HepG2 (cell line): Measurements from ENCODE around the gene LYRM4. TPM values are rescaled to one million over a fixed set of nuclear protein-coding genes. Genes with fewer than 3 reads are reported as not detected.

Experiments
- ATAC-seq: fragments of 200-7000 bp; cut with Tn5 transposase; 3 replicates; pipeline ENCODE4 v1.9.1; 2020; ENCODE audit warnings: mild to moderate bottlenecking, moderate library complexity
- BruUV-seq: library from RNA; stranded (reverse); fragments of 400-500 nt; replicated peaks from 2 replicates; lab custom pipeline; 2021; lab: Mats Ljungman, UMichigan
- CTCF ChIA-PET: fragments of 300-600 bp; formaldehyde crosslinking; extraction: SDS; loops from one replicate; lab custom pipeline; 2021; ENCODE audit warnings: low total read pairs, inconsistent platforms, low intra/inter-chr PET ratio; lab: Yijun Ruan, JAX
- POLR2A ChIA-PET: fragments of 350-600 bp; sonication (Branson Sonifier 250); formaldehyde crosslinking; loops from one replicate; lab custom pipeline; 2020; ENCODE audit warnings: antibody characterized with exemption, inconsistent platforms; lab: Yijun Ruan, JAX
- DNase-seq: peaks from one replicate; pipeline ENCODE4 v3.0.0-alpha.2; 2015; ENCODE audit warnings: low spot score
- FAIRE-seq: peaks from 3 replicates; lab custom pipeline; 2011; peaks lifted over from hg19 to GRCh38; lab: Jason Lieb, UNC
- H2AFZ ChIP-seq: one replicate; pipeline ENCODE4 v1.6.1; 2011; ENCODE audit warnings: low read length, inconsistent platforms
- H3K27ac ChIP-seq: fragments of 300-600 bp; 3 replicates; pipeline ENCODE4 v1.8.0; 2011; ENCODE audit warnings: mixed run types, mild to moderate bottlenecking, mixed read lengths, low read length, inconsistent platforms; ENCODE audit not compliant: insufficient read depth; ENCODE audit errors: extremely low read length
- H3K27me3 ChIP-seq, 2 experiments: fragments of 200-600 bp in 1 of 2; 2 replicates in 1 of 2; 3 replicates in 1 of 2; pipeline versions ENCODE4 v1.6.0 to v1.8.0; 2011; ENCODE audit warnings: low read length in 2 of 2, mild to moderate bottlenecking in 2 of 2, moderate library complexity in 2 of 2, inconsistent platforms in 1 of 2; ENCODE audit not compliant: insufficient read depth in 2 of 2, control insufficient read depth in 1 of 2
- H3K36me3 ChIP-seq, 2 experiments: fragments of 200-600 bp in 1 of 2; replicated peaks in 1 of 2; 2 replicates in 1 of 2; 3 replicates in 1 of 2; pipeline versions ENCODE4 v1.5.1 to v1.8.0; 2011; ENCODE audit warnings: low read length in 2 of 2, inconsistent platforms in 1 of 2; ENCODE audit not compliant: insufficient read depth in 2 of 2, control insufficient read depth in 1 of 2
- H3K4me1 ChIP-seq: 2 replicates; pipeline ENCODE4 v1.5.1; 2012; ENCODE audit warnings: low read length, inconsistent platforms; ENCODE audit not compliant: insufficient read depth
- H3K4me2 ChIP-seq: 2 replicates; pipeline ENCODE4 v1.6.0; 2011; ENCODE audit warnings: low read depth, low read length, inconsistent platforms
- H3K4me3 ChIP-seq, 3 experiments: fragments of 200-600 bp in 1 of 3; sonication (generic), shearing (Covaris generic) in 1 of 3; replicated peaks in 1 of 3; 2 replicates each; pipeline ENCODE4 v1.5.1; 2011 to 2016; ENCODE audit warnings: low read length in 3 of 3, inconsistent platforms in 2 of 3, low read depth in 2 of 3, mild to moderate bottlenecking in 2 of 3, control low read depth in 1 of 3, mixed read lengths in 1 of 3; ENCODE audit not compliant: insufficient read depth in 1 of 3
- H3K79me2 ChIP-seq: one replicate; pipeline ENCODE4 v1.6.1; 2011; ENCODE audit warnings: low read length, inconsistent platforms; ENCODE audit not compliant: insufficient read depth
- H3K9ac ChIP-seq: 2 replicates; pipeline ENCODE4 v1.6.0; 2011; ENCODE audit warnings: mild to moderate bottlenecking, low read depth, low read length, inconsistent platforms; ENCODE audit not compliant: insufficient read depth
- H3K9me3 ChIP-seq: 2 replicates; pipeline ENCODE4 v1.5.1; 2012; ENCODE audit warnings: mild to moderate bottlenecking, low read length
- H4K20me1 ChIP-seq: 2 replicates; pipeline ENCODE4 v1.6.0; 2011; ENCODE audit warnings: inconsistent platforms, mild to moderate bottlenecking, low read length, moderate library complexity; ENCODE audit not compliant: insufficient read depth
- ATF6 ChIP-seq: sonication (generic); formaldehyde crosslinking; conservative IDR thresholded peaks from 2 replicates; pipeline ENCODE4 v1.4.0; 2020; ENCODE audit warnings: missing genetic modification reagents
- CENPBD1 ChIP-seq: sonication (generic); formaldehyde crosslinking; IDR thresholded peaks from 2 replicates; pipeline ENCODE4 v1.8.0; 2022; ENCODE audit warnings: missing genetic modification reagents, low read depth, mild to moderate bottlenecking, borderline replicate concordance
- FOSL1 ChIP-seq: sonication (generic); formaldehyde crosslinking; IDR thresholded peaks from 2 replicates; pipeline ENCODE4 v1.9.0; 2021; ENCODE audit warnings: missing genetic modification reagents, borderline replicate concordance
- FOXP4 ChIP-seq: sonication (generic); formaldehyde crosslinking; IDR thresholded peaks from 2 replicates; pipeline ENCODE4 v1.4.0; 2020; ENCODE audit warnings: missing genetic modification reagents
- GFI1 ChIP-seq: sonication (generic); formaldehyde crosslinking; IDR thresholded peaks from 2 replicates; pipeline ENCODE4 v1.5.0; 2020; ENCODE audit warnings: missing genetic modification reagents, mild to moderate bottlenecking, borderline replicate concordance
- HNRNPK ChIP-seq: fragments of 200-400 bp; formaldehyde crosslinking; IDR thresholded peaks from 2 replicates; pipeline ENCODE4 v1.6.1; 2018; ENCODE audit warnings: low read length, low read depth, moderate library complexity, mild to moderate bottlenecking; ENCODE audit not compliant: poor library complexity, severe bottlenecking
- HOXA3 ChIP-seq: sonication (generic); formaldehyde crosslinking; IDR thresholded peaks from 2 replicates; pipeline ENCODE4 v1.5.0; 2020; ENCODE audit warnings: missing genetic modification reagents
- PCBP1 ChIP-seq: fragments of 200-400 bp; formaldehyde crosslinking; IDR thresholded peaks from 2 replicates; pipeline ENCODE4 v1.6.1; 2017; ENCODE audit warnings: mild to moderate bottlenecking, low read depth, low read length, borderline replicate concordance
- RBM39 ChIP-seq: fragments of 200-400 bp; formaldehyde crosslinking; IDR thresholded peaks from one replicate; pipeline ENCODE4 v1.6.1; 2018; ENCODE audit warnings: antibody characterized with exemption, mild to moderate bottlenecking, low read depth, low read length; ENCODE audit not compliant: poor library complexity, severe bottlenecking
- SNAPC2 ChIP-seq: sonication (generic); formaldehyde crosslinking; IDR thresholded peaks from 2 replicates; pipeline ENCODE4 v1.8.1; 2022; ENCODE audit warnings: mild to moderate bottlenecking, missing genetic modification reagents
- ZC3H13 ChIP-seq: sonication (generic); formaldehyde crosslinking; IDR thresholded peaks from 2 replicates; pipeline ENCODE4 v1.8.1; 2023; ENCODE audit warnings: mild to moderate bottlenecking, missing genetic modification reagents, moderate library complexity
- ZGPAT ChIP-seq: IDR thresholded peaks from 2 replicates; pipeline ENCODE4 v1.6.1; 2016; ENCODE audit warnings: mild to moderate bottlenecking
- ZNF691 ChIP-seq: sonication (generic); formaldehyde crosslinking; IDR thresholded peaks from 2 replicates; pipeline ENCODE4 v1.4.0; 2020; ENCODE audit warnings: missing genetic modification reagents, low read depth, mild to moderate bottlenecking, borderline replicate concordance
- ZNF850 ChIP-seq: sonication (generic); formaldehyde crosslinking; conservative IDR thresholded peaks from 2 replicates; pipeline ENCODE4 v1.9.0; 2021; ENCODE audit warnings: mild to moderate bottlenecking, missing genetic modification reagents
- WGBS: methylation state at CpG from one replicate; pipeline ENCODE4 v1.1.6; 2017; ENCODE audit warnings: low lambda C conversion rate; 5-methylcytosine and 5-hydroxymethylcytosine counted together
- in situ Hi-C: cut with HindIII; loops from 2 replicates; pipeline ENCODE4 v1.10.0; 2017; ENCODE audit warnings: low pct_unique_long_range_greater_than_20kb; ENCODE audit not compliant: extremely low pct_ligation_motif_present
- intact Hi-C: fragments of 100-400 bp; cut with micrococcal nuclease; formaldehyde crosslinking; loops from one replicate; pipeline ENCODE4 v1.10.0; 2022; ENCODE audit not compliant: unreplicated experiment
- polyA plus RNA-seq, 8 experiments: library from polyadenylated mRNA; depleted of rRNA in 3 of 8; stranded (reverse) in 7 of 8; unstranded in 1 of 8; fragments of >200 nt; fragmentation: Illumina TruSeq in 4 of 8; extraction: Trizol in 4 of 8; gene quantifications; 2 replicates each; pipeline versions ENCODE4 v1.2.1 to v1.2.3, GENCODE V29; 2011 to 2016; ENCODE audit warnings: low read depth in 4 of 8, missing spikeins in 1 of 8, mixed read lengths in 1 of 8; ENCODE audit not compliant: insufficient read depth in 1 of 8
- total RNA-seq, 5 experiments: library from RNA; depleted of rRNA; stranded (reverse); fragments of >200 nt; fragmentation: Illumina TruSeq; extraction: Trizol; gene quantifications; 2 replicates each; pipeline ENCODE4 v1.2.3, GENCODE V29; 2016; ENCODE audit warnings: low read depth in 1 of 5

The LYRM4 gene
- total and polyA plus RNA-seq, 2 of the 13 experiments (the other 11 are each of a cell fraction or from before 2014, with no cell fraction given): 64.6 to 67.5 TPM

- WGBS: 61% methylated on average over 17 of the region's 17 CpGs
- POLR2A ChIA-PET: interaction anchor here (0.7 to 0.8 kb wide), 2 partner anchors 18 to 1202 kb away, joined by 3 to 5 read pairs; no protein-coding TSS in a partner anchor
- H3K79me2 ChIP-seq: no peaks in the 10 kb centered on the region
- DNase-seq: peak; percentile 58
- H3K9me3 ChIP-seq: no peaks in the 10 kb centered on the region
- FAIRE-seq: no peak
- intact Hi-C loops (loop anchor here (5.0 kb wide), 1 partner anchor 37 kb away; no protein-coding TSS in a partner anchor), in situ Hi-C loops (loop anchor here (5.0 kb wide), 1 partner anchor 62 kb away; no protein-coding TSS in a partner anchor)
- peak overlapping the region; percentile 48 for H3K4me2 ChIP-seq
- BruUV-seq: no TSS peak
- H3K4me3 ChIP-seq: no peak overlapping the region
- no peaks in the 10 kb centered on the region for H4K20me1 ChIP-seq
- H3K27ac ChIP-seq: peak overlapping the region; percentile 41
- H2AFZ ChIP-seq: no peak overlapping the region
- H3K9ac ChIP-seq: peak overlapping the region; percentile 6; the same call in 1 of the 2 replicates
- peak; percentile 64 for ATAC-seq
- H3K27me3 ChIP-seq: no peaks in the 10 kb centered on the region
- H3K4me1 ChIP-seq: peaks cover 63% of the 10 kb centered on the region
- CTCF ChIA-PET: no interaction called here
- no peaks in the 10 kb centered on the region; a peak in 2 of 5 replicates for H3K36me3 ChIP-seq
- no peak for TF ChIP-seq GFI1 (CRISPR knock-in tag)
- no peak; the same call in 1 of the 2 replicates for TF ChIP-seq ZC3H13 (CRISPR knock-in tag)
- TF ChIP-seq FOSL1 (CRISPR knock-in tag): no peak
- no peak for TF ChIP-seq HNRNPK
- TF ChIP-seq PCBP1: no peak
- TF ChIP-seq HOXA3 (CRISPR knock-in tag): peak; percentile 26; the same call in 1 of the 2 replicates
- peak; percentile 76; the same call in 1 of the 2 replicates for TF ChIP-seq ZNF691
- no peak for TF ChIP-seq ATF6
- TF ChIP-seq ZNF850 (CRISPR knock-in tag): no peak
- TF ChIP-seq RBM39: no peak
- TF ChIP-seq ZGPAT (CRISPR knock-in tag): 0 out of 2 replicates have a peak, but pooled peaks have one; percentile 39
- no peak for TF ChIP-seq SNAPC2 (CRISPR knock-in tag)
- no peak for TF ChIP-seq CENPBD1 (CRISPR knock-in tag)
- TF ChIP-seq FOXP4 (CRISPR knock-in tag): peak; percentile 19; the same call in 1 of the 2 replicates
Measured at GRCh38 chr6:5119090-5119951, 141.4 kb downstream of the LYRM4 start.
